Naive B cell (primary cell): ENCODE measurements around the gene MRM2. TPM values are rescaled to one million over a fixed set of nuclear protein-coding genes. Genes with fewer than 3 reads are reported as not detected.

Source experiments
- ATAC-seq, 2 donors: fragments of 150-1000 bp; cut with Tn5 transposase; 2 replicates each; pipeline ENCODE4 v1.10.0; 2021; ENCODE audit warnings: low read depth in 2 of 2, mild to moderate bottlenecking in 2 of 2, moderate library complexity in 2 of 2
- DNase-seq: peaks from one replicate; pipeline ENCODE4 v3.0.0; 2022
- H3K27ac Mint-ChIP-seq, 6 donors: one replicate each; pipeline ENCODE4 v1.8.0; 2020 to 2022; ENCODE audit warnings: mild to moderate bottlenecking in 6 of 6, mixed read lengths in 6 of 6, moderate library complexity in 5 of 6, inconsistent platforms in 2 of 6
- H3K27me3 Mint-ChIP-seq, 3 donors: one replicate each; pipeline ENCODE4 v1.8.0; 2021 to 2022; ENCODE audit warnings: mixed read lengths in 3 of 3, mild to moderate bottlenecking in 1 of 3
- H3K36me3 Mint-ChIP-seq, 2 donors: one replicate each; pipeline ENCODE4 v1.8.0; 2020 to 2022; ENCODE audit warnings: mixed read lengths in 2 of 2, inconsistent platforms in 1 of 2, mild to moderate bottlenecking in 1 of 2
- H3K4me1 Mint-ChIP-seq, 3 donors: one replicate each; pipeline ENCODE4 v1.8.0; 2020 to 2022; ENCODE audit warnings: mixed read lengths in 3 of 3, inconsistent platforms in 1 of 3, mild to moderate bottlenecking in 1 of 3, moderate library complexity in 1 of 3
- H3K4me3 Mint-ChIP-seq, 8 donors: one replicate each; pipeline ENCODE4 v1.8.0; 2020 to 2022; ENCODE audit warnings: mild to moderate bottlenecking in 8 of 8, mixed read lengths in 8 of 8, moderate library complexity in 8 of 8, inconsistent platforms in 2 of 8
- H3K9me3 Mint-ChIP-seq, 7 donors: one replicate each; pipeline ENCODE4 v1.8.0; 2020 to 2022; ENCODE audit warnings: mixed read lengths in 7 of 7, mild to moderate bottlenecking in 5 of 7, inconsistent platforms in 2 of 7, moderate library complexity in 1 of 7
- polyA plus RNA-seq, 6 donors: library from polyadenylated mRNA; unstranded; fragments of 300-500 nt; fragmentation: Illumina TruSeq; gene quantifications; one replicate each; pipeline ENCODE4 v1.2.3, GENCODE V29; 2021; ENCODE audit warnings: low read depth in 6 of 6

Gene MRM2
- polyA plus RNA-seq, 6 donors from 2014 or later: 29.2 to 64.2 (median 46.1) TPM

GRCh38 chr7:2259480-2259879 lies 17.5 kb upstream of the MRM2 start:
- Mint-ChIP-seq H3K4me3 (peak overlapping the region in 7 of 8 donors; percentile 32 to 78 (median 51)), H3K27ac (peak overlapping the region in 5 of 6 donors; percentile 89 to 100 (median 99)), H3K36me3 (peaks cover 5 to 21% of the 10 kb centered on the region in 2 donors), H3K27me3 (no peaks in the 10 kb centered on the region), H3K4me1 (peaks cover 32 to 50% (median 33%) of the 10 kb centered on the region in 3 donors), H3K9me3 (no peaks in the 10 kb centered on the region)
- ATAC-seq (no peak), DNase-seq (no peak)

- Mint-ChIP-seq H3K4me3 (peak overlapping the region in 6 of 8 donors; percentile 32 to 77 (median 44)), H3K9me3 (no peaks in the 10 kb centered on the region), H3K4me1 (peaks cover 30 to 45% (median 32%) of the 10 kb centered on the region in 3 donors), H3K36me3 (peaks cover 0 to 15% of the 10 kb centered on the region in 2 donors), H3K27me3 (no peaks in the 10 kb centered on the region), H3K27ac (peak overlapping the region in 5 of 6 donors; percentile 52 to 100 (median 99))
- ATAC-seq (peak; percentile 24 to 53), DNase-seq (peak; percentile 33)
These were observed 16.8 kb upstream of the MRM2 start for GRCh38 chr7:2258661-2259365.

- no peaks in the 10 kb centered on the region for H3K27me3 Mint-ChIP-seq
- ATAC-seq: no peak
- no peak for DNase-seq
- H3K9me3 Mint-ChIP-seq: no peaks in the 10 kb centered on the region
- no peak overlapping the region for H3K4me3 Mint-ChIP-seq
- H3K27ac Mint-ChIP-seq: peak overlapping the region in 2 of 6 donors; percentile 84 to 99
- H3K36me3 Mint-ChIP-seq: peaks cover 0 to 13% of the 10 kb centered on the region in 2 donors
- H3K4me1 Mint-ChIP-seq: peaks cover 36 to 48% (median 37%) of the 10 kb centered on the region in 3 donors
These were observed 15.6 kb upstream of the MRM2 start for GRCh38 chr7:2257651-2258050.

- Mint-ChIP-seq H3K9me3 (no peaks in the 10 kb centered on the region), H3K36me3 (peaks cover 0 to 13% of the 10 kb centered on the region in 2 donors), H3K27ac (peak overlapping the region in 1 of 6 donors; percentile 99), H3K27me3 (no peaks in the 10 kb centered on the region), H3K4me3 (no peak overlapping the region), H3K4me1 (peaks cover 35 to 46% (median 35%) of the 10 kb centered on the region in 3 donors)
- no peak for DNase-seq
- no peak for ATAC-seq
These were observed 15.1 kb upstream of the MRM2 start for GRCh38 chr7:2257046-2257551.

- peaks cover 0 to 13% of the 10 kb centered on the region in 2 donors for H3K36me3 Mint-ChIP-seq
- peaks cover 28 to 42% (median 28%) of the 10 kb centered on the region in 3 donors for H3K4me1 Mint-ChIP-seq
- no peak for DNase-seq
- ATAC-seq: no peak
- no peaks in the 10 kb centered on the region for H3K27me3 Mint-ChIP-seq
- no peaks in the 10 kb centered on the region for H3K9me3 Mint-ChIP-seq
- peak overlapping the region in 4 of 6 donors; percentile 44 to 83 (median 66) for H3K27ac Mint-ChIP-seq
- no peak overlapping the region for H3K4me3 Mint-ChIP-seq
These were observed 14.5 kb upstream of the MRM2 start for GRCh38 chr7:2256306-2257045.

GRCh38 chr7:2255145-2256139 lies 13.4 kb upstream of the MRM2 start:
- H3K4me3 Mint-ChIP-seq: peak overlapping the region in 1 of 8 donors; percentile 76
- no peaks in the 10 kb centered on the region for H3K27me3 Mint-ChIP-seq
- H3K9me3 Mint-ChIP-seq: no peaks in the 10 kb centered on the region
- peaks cover 25 to 34% (median 26%) of the 10 kb centered on the region in 3 donors for H3K4me1 Mint-ChIP-seq
- DNase-seq (no peak), ATAC-seq (no peak)
- H3K27ac Mint-ChIP-seq: peak overlapping the region in 3 of 6 donors; percentile 54 to 83 (median 72)
- H3K36me3 Mint-ChIP-seq: peaks cover 0 to 13% of the 10 kb centered on the region in 2 donors

- H3K36me3 Mint-ChIP-seq: peaks cover 0 to 7% of the 10 kb centered on the region in 2 donors
- H3K9me3 Mint-ChIP-seq: no peaks in the 10 kb centered on the region
- DNase-seq: no peak
- peaks cover 25 to 30% (median 25%) of the 10 kb centered on the region in 3 donors for H3K4me1 Mint-ChIP-seq
- peak overlapping the region in 4 of 6 donors; percentile 38 to 83 (median 58) for H3K27ac Mint-ChIP-seq
- H3K4me3 Mint-ChIP-seq: no peak overlapping the region
- no peaks in the 10 kb centered on the region for H3K27me3 Mint-ChIP-seq
- no peak for ATAC-seq
These were observed 12.6 kb upstream of the MRM2 start for GRCh38 chr7:2254429-2255144.

- Mint-ChIP-seq H3K9me3 (no peaks in the 10 kb centered on the region), H3K27ac (peak overlapping the region in 2 of 6 donors; percentile 38 to 87), H3K27me3 (no peaks in the 10 kb centered on the region), H3K4me3 (no peak overlapping the region), H3K4me1 (peaks cover 26 to 34% (median 28%) of the 10 kb centered on the region in 3 donors), H3K36me3 (peaks cover 0 to 5% of the 10 kb centered on the region in 2 donors)
- ATAC-seq: no peak
- DNase-seq: no peak
These were observed 11.7 kb upstream of the MRM2 start for GRCh38 chr7:2253525-2254244.

GRCh38 chr7:2253021-2253420 lies 11.0 kb upstream of the MRM2 start:
- Mint-ChIP-seq H3K27me3 (no peaks in the 10 kb centered on the region), H3K4me3 (no peak overlapping the region), H3K36me3 (peaks cover 0 to 5% of the 10 kb centered on the region in 2 donors), H3K9me3 (no peaks in the 10 kb centered on the region), H3K27ac (peak overlapping the region in 5 of 6 donors; percentile 32 to 98 (median 67)), H3K4me1 (peaks cover 29 to 38% (median 33%) of the 10 kb centered on the region in 3 donors)
- no peak for DNase-seq
- ATAC-seq: no peak

GRCh38 chr7:2251841-2252771 lies 10.1 kb upstream of the MRM2 start:
- Mint-ChIP-seq H3K4me1 (peaks cover 29 to 42% (median 40%) of the 10 kb centered on the region in 3 donors), H3K9me3 (no peaks in the 10 kb centered on the region), H3K36me3 (peaks cover 0 to 5% of the 10 kb centered on the region in 2 donors), H3K27me3 (no peaks in the 10 kb centered on the region), H3K27ac (peak overlapping the region in 3 of 6 donors; percentile 33 to 87 (median 57)), H3K4me3 (no peak overlapping the region)
- no peak for DNase-seq
- peak; percentile 46 to 50 for ATAC-seq

- Mint-ChIP-seq H3K4me3 (no peak overlapping the region), H3K27ac (peak overlapping the region in 2 of 6 donors; percentile 9 to 57), H3K36me3 (peaks cover 0 to 5% of the 10 kb centered on the region in 2 donors), H3K9me3 (no peaks in the 10 kb centered on the region), H3K27me3 (no peaks in the 10 kb centered on the region), H3K4me1 (peaks cover 30 to 48% (median 47%) of the 10 kb centered on the region in 3 donors)
- ATAC-seq (no peak), DNase-seq (no peak)
These were observed 9.4 kb upstream of the MRM2 start for GRCh38 chr7:2251381-2251780.
